ENCODE measurements around the gene MRPL1. TPM values are rescaled to one million over a fixed set of nuclear protein-coding genes. Genes with fewer than 3 reads are reported as not detected.

MRPL1 gene
- total and polyA plus RNA-seq, 7 experiments from 2014 or later: 13.0 to 37.9 (median 25.7) TPM

GRCh38 chr4:77818602-77819403, 43.8 kb upstream of the MRPL1 start, which contains the start of gene CNOT6L:
TSS of gene CNOT6L (minus strand) at chr4:77819368. CDS start at chr4:77819308, 60 bp downstream.
- ATAC-seq: peak; percentile 8

GRCh38 chr4:77819404-77819842, 43.2 kb upstream of the MRPL1 start:
- H3K9me3 Mint-ChIP-seq: peaks cover 0 to 11% (median 0%) of the 10 kb centered on the region in 11 donors
- Histone ChIP-seq H3K4me3 (ENCODE audit: low read length) (peak overlapping the region; percentile 93), H3K36me3 (ENCODE audit: control insufficient read depth in 2 of 3, insufficient read depth in 3 of 3, low read length in 3 of 3) (peaks cover 0 to 11% (median 0%) of the 10 kb centered on the region in 3 experiments), H3K27me3 (ENCODE audit: control insufficient read depth in 2 of 2, insufficient read depth in 2 of 2, low read length in 2 of 2) (no peaks in the 10 kb centered on the region), H3K9me3 (ENCODE audit: control insufficient read depth in 2 of 3, low read length in 3 of 3) (no peaks in the 10 kb centered on the region), H3K4me1 (ENCODE audit: control insufficient read depth in 2 of 2, insufficient read depth in 2 of 2, low read length in 2 of 2) (peaks cover 43 to 44% of the 10 kb centered on the region in 2 donors), H3K27ac (ENCODE audit: low read depth, low read length) (peak overlapping the region; percentile 100)
- peaks cover 0 to 22% (median 8%) of the 10 kb centered on the region in 5 donors for H3K36me3 Mint-ChIP-seq
- ChIA-PET POLR2A (interaction anchor here (0.7 to 6.4 kb wide), 19 partner anchors 9 to 664 kb away, joined by 3 to 531 read pairs (median 5); partner anchors contain the start of gene MRPL1), CTCF (interaction anchor here (1.2 to 2.7 kb wide), 3 partner anchors 33 to 41 kb away, joined by 4 to 29 read pairs (median 5); partner anchors contain the start of gene MRPL1)
- H3K27ac Mint-ChIP-seq: peak overlapping the region; percentile 95 to 100 (median 99)
- ATAC-seq: peak; percentile 59
- peaks cover 39 to 70% (median 53%) of the 10 kb centered on the region in 7 donors for H3K4me1 Mint-ChIP-seq
- peak overlapping the region; percentile 95 to 100 (median 98) for H3K4me3 Mint-ChIP-seq
- DNase-seq: peak in 4 of 9 donors; percentile 85 to 92 (median 88)
- peaks cover 0 to 2% (median 0%) of the 10 kb centered on the region in 5 donors for H3K27me3 Mint-ChIP-seq
- intact Hi-C loops (cut with micrococcal nuclease): loop anchor here (2.0 to 5.0 kb wide), 3 partner anchors 19 to 742 kb away; partner anchors contain the start of gene CCNI (in 1 of the 2)

More at GRCh38 chr4:77818602-77819403, 43.8 kb upstream of the MRPL1 start, which contains the start of gene CNOT6L:
- intact Hi-C loops (cut with micrococcal nuclease): loop anchor here (1.0 to 5.0 kb wide), 4 partner anchors 18 to 742 kb away; partner anchors contain the start of gene CCNI (in 1 of the 2)
- POLR2A ChIA-PET: interaction anchor here (0.7 to 6.4 kb wide), 14 partner anchors 9 to 748 kb away, joined by 3 to 531 read pairs (median 4); partner anchors contain the start of gene MRPL1
- peaks cover 0 to 11% (median 0%) of the 10 kb centered on the region in 11 donors for H3K9me3 Mint-ChIP-seq
- H3K27me3 ChIP-seq (ENCODE audit: control insufficient read depth in 2 of 2, insufficient read depth in 2 of 2, low read length in 2 of 2): no peaks in the 10 kb centered on the region
- H3K27ac Mint-ChIP-seq: peak within 1 kb of the TSS; percentile 95 to 100 (median 99)
- H3K27ac ChIP-seq (ENCODE audit: low read depth, low read length): peak within 1 kb of the TSS; percentile 100
- peaks cover 0 to 25% (median 10%) of the 10 kb centered on the region in 5 donors for H3K36me3 Mint-ChIP-seq
- peak within 1 kb of the TSS; percentile 93 for H3K4me3 ChIP-seq (ENCODE audit: low read length)
- H3K4me1 Mint-ChIP-seq: peaks cover 43 to 76% (median 60%) of the 10 kb centered on the region in 7 donors
- CTCF ChIA-PET: interaction anchor here (0.7 to 2.3 kb wide), 6 partner anchors 24 to 134 kb away, joined by 3 to 19 read pairs (median 4); partner anchors contain the start of gene MRPL1
- H3K27me3 Mint-ChIP-seq: peaks cover 0 to 2% (median 0%) of the 10 kb centered on the region in 5 donors
- peaks cover 0 to 11% (median 0%) of the 10 kb centered on the region in 3 experiments for H3K36me3 ChIP-seq (ENCODE audit: control insufficient read depth in 2 of 3, insufficient read depth in 3 of 3, low read length in 3 of 3)
- H3K4me3 Mint-ChIP-seq: peak within 1 kb of the TSS; percentile 95 to 100 (median 99)
- peaks cover 43 to 50% of the 10 kb centered on the region in 2 donors for H3K4me1 ChIP-seq (ENCODE audit: control insufficient read depth in 2 of 2, insufficient read depth in 2 of 2, low read length in 2 of 2)
- no peaks in the 10 kb centered on the region for H3K9me3 ChIP-seq (ENCODE audit: control insufficient read depth in 2 of 3, low read length in 3 of 3)
- peak in 8 of 9 donors; percentile 28 to 94 (median 84) for DNase-seq

GRCh38 chr4:77819843-77820648, 42.6 kb upstream of the MRPL1 start:
- ATAC-seq (peak; percentile 87), DNase-seq (peak; percentile 95 to 99 (median 98))
- peaks cover 0 to 27% (median 8%) of the 10 kb centered on the region in 5 donors for H3K36me3 Mint-ChIP-seq
- Histone ChIP-seq H3K4me3 (ENCODE audit: low read length) (peak overlapping the region; percentile 93), H3K4me1 (ENCODE audit: control insufficient read depth in 2 of 2, insufficient read depth in 2 of 2, low read length in 2 of 2) (peaks cover 39 to 42% of the 10 kb centered on the region in 2 donors), H3K36me3 (ENCODE audit: control insufficient read depth in 2 of 3, insufficient read depth in 3 of 3, low read length in 3 of 3) (peaks cover 0 to 11% (median 0%) of the 10 kb centered on the region in 3 experiments), H3K27ac (ENCODE audit: low read depth, low read length) (peak overlapping the region; percentile 100), H3K27me3 (ENCODE audit: control insufficient read depth in 2 of 2, insufficient read depth in 2 of 2, low read length in 2 of 2) (no peaks in the 10 kb centered on the region), H3K9me3 (ENCODE audit: control insufficient read depth in 2 of 3, low read length in 3 of 3) (no peaks in the 10 kb centered on the region)
- H3K4me3 Mint-ChIP-seq: peak overlapping the region; percentile 93 to 99 (median 96)
- peaks cover 0 to 11% (median 0%) of the 10 kb centered on the region in 11 donors for H3K9me3 Mint-ChIP-seq
- intact Hi-C loops (cut with micrococcal nuclease): loop anchor here (1.0 to 10.0 kb wide), 16 partner anchors 8 to 1605 kb away; partner anchors contain the start of genes BMP2K (in 2 of the 2), MRPL1 (in 2 of the 2), CCNG2 (in 1 of the 2) and CCNI (in 1 of the 2)
- peak overlapping the region; percentile 88 to 100 (median 99) for H3K27ac Mint-ChIP-seq
- H3K4me1 Mint-ChIP-seq: peaks cover 37 to 69% (median 53%) of the 10 kb centered on the region in 7 donors
- peaks cover 0 to 2% (median 0%) of the 10 kb centered on the region in 5 donors for H3K27me3 Mint-ChIP-seq
- ChIA-PET CTCF (interaction anchor here (0.9 to 2.7 kb wide), 5 partner anchors 33 to 41 kb away, joined by 3 to 29 read pairs (median 5); partner anchors contain the start of gene MRPL1), POLR2A (interaction anchor here (0.7 to 6.4 kb wide), 21 partner anchors 10 to 1829 kb away, joined by 3 to 531 read pairs (median 4); partner anchors contain the start of genes MRPL1 and SDAD1)

- Histone ChIP-seq H3K27ac (ENCODE audit: low read depth, low read length) (peak overlapping the region; percentile 100), H3K4me3 (ENCODE audit: low read length) (peak overlapping the region; percentile 93), H3K4me1 (ENCODE audit: control insufficient read depth in 2 of 2, insufficient read depth in 2 of 2, low read length in 2 of 2) (peaks cover 32 to 39% of the 10 kb centered on the region in 2 donors), H3K9me3 (ENCODE audit: control insufficient read depth in 2 of 3, low read length in 3 of 3) (no peaks in the 10 kb centered on the region), H3K36me3 (ENCODE audit: control insufficient read depth in 2 of 3, insufficient read depth in 3 of 3, low read length in 3 of 3) (peaks cover 0 to 11% (median 0%) of the 10 kb centered on the region in 3 experiments), H3K27me3 (ENCODE audit: control insufficient read depth in 2 of 2, insufficient read depth in 2 of 2, low read length in 2 of 2) (no peaks in the 10 kb centered on the region)
- peaks cover 0 to 22% (median 8%) of the 10 kb centered on the region in 5 donors for H3K36me3 Mint-ChIP-seq
- CTCF ChIA-PET: interaction anchor here (0.9 to 2.7 kb wide), 5 partner anchors 32 to 40 kb away, joined by 3 to 29 read pairs (median 5); partner anchors contain the start of gene MRPL1
- peak overlapping the region; percentile 93 to 99 (median 96) for H3K4me3 Mint-ChIP-seq
- DNase-seq (peak in 2 of 9 donors; percentile 39 to 79), ATAC-seq (no peak)
- H3K9me3 Mint-ChIP-seq: peaks cover 0 to 11% (median 0%) of the 10 kb centered on the region in 11 donors
- peaks cover 0 to 2% (median 0%) of the 10 kb centered on the region in 5 donors for H3K27me3 Mint-ChIP-seq
- peaks cover 31 to 69% (median 53%) of the 10 kb centered on the region in 7 donors for H3K4me1 Mint-ChIP-seq
- POLR2A ChIA-PET: interaction anchor here (0.7 to 6.4 kb wide), 22 partner anchors 9 to 1830 kb away, joined by 3 to 531 read pairs (median 4); partner anchors contain the start of genes MRPL1 and SDAD1
- intact Hi-C loops (cut with micrococcal nuclease): loop anchor here (1.0 to 10.0 kb wide), 15 partner anchors 7 to 1606 kb away; partner anchors contain the start of genes BMP2K (in 2 of the 2), MRPL1 (in 2 of the 2), CCNG2 (in 1 of the 2) and PAQR3 (in 1 of the 2)
- H3K27ac Mint-ChIP-seq: peak overlapping the region; percentile 88 to 100 (median 99)
Observed at GRCh38 chr4:77820649-77821561, 41.7 kb upstream of the MRPL1 start.

Data from naive thymus-derived CD4-positive, alpha-beta T cell (primary cell).